H1 (cell line): ENCODE data around the gene ALK.

Source experiments
- BRCA1 ChIP-seq: IDR thresholded peaks from 2 replicates; pipeline ENCODE4 v1.6.1; 2012; ENCODE audit warnings: low read depth, low read length, improper control_type of control experiment
- CHD2 ChIP-seq: IDR thresholded peaks from 2 replicates; pipeline ENCODE4 v1.6.1; 2012; ENCODE audit warnings: low read length, improper control_type of control experiment
- CTCF ChIP-seq, 3 experiments: IDR thresholded peaks; 1 replicate in 2 of 3; 2 replicates in 1 of 3; pipeline versions ENCODE4 v1.5.1 to v1.6.1; 2011; ENCODE audit warnings: low read length in 3 of 3, mild to moderate bottlenecking in 3 of 3, inconsistent platforms in 2 of 3, low read depth in 1 of 3, moderate library complexity in 1 of 3; ENCODE audit not compliant: insufficient read depth in 1 of 3; ENCODE audit errors: control extremely low read depth in 1 of 3
- EZH2 ChIP-seq: fragments of 200-600 bp; sonication (generic); IDR thresholded peaks from 2 replicates; pipeline ENCODE4 v1.7.1; 2012; ENCODE audit warnings: low read depth, mild to moderate bottlenecking, moderate library complexity, low read length, inconsistent platforms; ENCODE audit not compliant: severe bottlenecking
- JUN ChIP-seq: IDR thresholded peaks from 2 replicates; pipeline ENCODE4 v1.6.1; 2011; ENCODE audit warnings: low read depth, mild to moderate bottlenecking, improper control_type of control experiment, low read length
- KDM1A ChIP-seq: fragments of 200-600, 300-600 bp; sonication (generic); IDR thresholded peaks from 2 replicates; pipeline ENCODE4 v1.7.1; 2016; ENCODE audit warnings: mild to moderate bottlenecking, low read length, borderline replicate concordance
- MAFK ChIP-seq: IDR thresholded peaks from 2 replicates; pipeline ENCODE4 v1.6.1; 2012; ENCODE audit warnings: low read depth, mild to moderate bottlenecking, improper control_type of control experiment, low read length
- MAX ChIP-seq: IDR thresholded peaks from 2 replicates; pipeline ENCODE4 v1.6.1; 2012; ENCODE audit warnings: inconsistent platforms
- POLR2A ChIP-seq, 2 experiments: IDR thresholded peaks; 1 replicate in 1 of 2; 2 replicates in 1 of 2; pipeline ENCODE4 v1.6.1; 2011; ENCODE audit warnings: low read depth in 2 of 2, low read length in 2 of 2, mild to moderate bottlenecking in 2 of 2; ENCODE audit errors: control extremely low read depth in 1 of 2
- POLR2AphosphoS5 ChIP-seq: IDR thresholded peaks from 2 replicates; pipeline ENCODE4 v1.6.1; 2011; ENCODE audit warnings: low read depth, low read length
- RAD21 ChIP-seq, 2 experiments: IDR thresholded peaks in 1 of 2; conservative IDR thresholded peaks in 1 of 2; 2 replicates each; pipeline ENCODE4 v1.6.1; 2011; ENCODE audit warnings: low read depth in 2 of 2, low read length in 2 of 2, improper control_type of control experiment in 1 of 2, inconsistent platforms in 1 of 2, mild to moderate bottlenecking in 1 of 2, moderate library complexity in 1 of 2
- SP1 ChIP-seq: IDR thresholded peaks from 2 replicates; pipeline ENCODE4 v1.6.1; 2011; ENCODE audit warnings: low read depth, low read length
- SRF ChIP-seq: IDR thresholded peaks from 2 replicates; pipeline ENCODE4 v1.6.1; 2011; ENCODE audit warnings: mild to moderate bottlenecking, low read depth, low read length, moderate library complexity
- YY1 ChIP-seq: IDR thresholded peaks from 2 replicates; pipeline ENCODE4 v1.6.1; 2011; ENCODE audit warnings: low read depth, mild to moderate bottlenecking, low read length

GRCh38 chr2:29353403-29353991 is 567.9 kb downstream of the ALK start:
- TF ChIP-seq POLR2A (IDR thresholded peaks at IDR 0.05; ENCODE audit: control extremely low read depth in 1 of 2, low read depth in 2 of 2, low read length in 2 of 2), result no peak
- TF ChIP-seq RAD21 (IDR thresholded peaks at IDR 0.05 in 1 of 2, conservative IDR thresholded peaks at IDR 0.05 in 1 of 2; ENCODE audit: low read depth in 2 of 2, low read length in 2 of 2), result no peak
- no peak for TF ChIP-seq KDM1A
- no peak for TF ChIP-seq CTCF (IDR thresholded peaks at IDR 0.05; ENCODE audit: control extremely low read depth in 1 of 3, insufficient read depth in 1 of 3, low read depth in 1 of 3, low read length in 3 of 3)
- TF ChIP-seq POLR2AphosphoS5, result no peak
- no peak for TF ChIP-seq YY1
- TF ChIP-seq BRCA1, result no peak
- no peak for TF ChIP-seq CHD2
- TF ChIP-seq MAFK, result no peak
- no peak for TF ChIP-seq EZH2
- TF ChIP-seq SP1, result no peak
- no peak for TF ChIP-seq MAX
- TF ChIP-seq JUN, result no peak
- no peak for TF ChIP-seq SRF
